Panc1 (cell line): ENCODE measurements around the gene CHCHD6.

Source experiments
- POLR2AphosphoS5 ChIP-seq: IDR thresholded peaks from 2 replicates; pipeline ENCODE4 v1.6.1; 2012; ENCODE audit warnings: mild to moderate bottlenecking, low read depth, low read length, moderate library complexity
- REST ChIP-seq, 2 experiments: IDR thresholded peaks; 2 replicates each; pipeline ENCODE4 v1.6.1; 2011 to 2012; ENCODE audit warnings: low read depth in 2 of 2, control low read depth in 1 of 2, low read length in 1 of 2, mild to moderate bottlenecking in 1 of 2, moderate library complexity in 1 of 2; ENCODE audit not compliant: insufficient read depth in 1 of 2
- SIN3A ChIP-seq: IDR thresholded peaks from 2 replicates; pipeline ENCODE4 v1.6.1; 2012; ENCODE audit warnings: low read depth, mild to moderate bottlenecking, low read length, moderate library complexity, borderline replicate concordance; ENCODE audit not compliant: insufficient read depth
- TCF7L2 ChIP-seq: IDR thresholded peaks from 2 replicates; pipeline ENCODE4 v1.6.1; 2011; ENCODE audit warnings: mild to moderate bottlenecking, low read depth, low read length, inconsistent platforms
- TF ChIP-seq, protein P1 (sequence below): fragments of 450-650 bp; IDR thresholded peaks from 2 replicates; pipeline ENCODE4 v1.5.1; 2017; ENCODE audit warnings: mild to moderate bottlenecking

DNA sequence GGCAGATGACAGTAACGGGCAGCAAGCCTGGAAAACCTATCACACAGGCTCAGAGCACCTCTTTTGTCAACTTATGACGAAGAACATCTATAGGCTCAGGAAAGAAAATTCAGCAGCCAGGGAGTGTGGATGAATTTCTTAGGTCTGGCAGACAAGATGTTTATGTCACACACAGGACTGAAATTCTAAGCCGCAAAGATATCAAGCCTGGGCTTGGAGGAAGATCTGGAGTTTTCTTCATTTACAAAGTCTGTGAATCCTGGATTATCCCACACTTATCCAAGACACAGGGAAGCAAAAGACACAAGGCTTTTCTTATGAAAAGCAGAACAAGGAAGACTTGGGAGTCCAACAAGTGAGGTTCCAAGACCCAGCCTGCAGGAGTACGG is 23.4 kb upstream of the CHCHD6 start:
- TF ChIP-seq, protein P1, sequence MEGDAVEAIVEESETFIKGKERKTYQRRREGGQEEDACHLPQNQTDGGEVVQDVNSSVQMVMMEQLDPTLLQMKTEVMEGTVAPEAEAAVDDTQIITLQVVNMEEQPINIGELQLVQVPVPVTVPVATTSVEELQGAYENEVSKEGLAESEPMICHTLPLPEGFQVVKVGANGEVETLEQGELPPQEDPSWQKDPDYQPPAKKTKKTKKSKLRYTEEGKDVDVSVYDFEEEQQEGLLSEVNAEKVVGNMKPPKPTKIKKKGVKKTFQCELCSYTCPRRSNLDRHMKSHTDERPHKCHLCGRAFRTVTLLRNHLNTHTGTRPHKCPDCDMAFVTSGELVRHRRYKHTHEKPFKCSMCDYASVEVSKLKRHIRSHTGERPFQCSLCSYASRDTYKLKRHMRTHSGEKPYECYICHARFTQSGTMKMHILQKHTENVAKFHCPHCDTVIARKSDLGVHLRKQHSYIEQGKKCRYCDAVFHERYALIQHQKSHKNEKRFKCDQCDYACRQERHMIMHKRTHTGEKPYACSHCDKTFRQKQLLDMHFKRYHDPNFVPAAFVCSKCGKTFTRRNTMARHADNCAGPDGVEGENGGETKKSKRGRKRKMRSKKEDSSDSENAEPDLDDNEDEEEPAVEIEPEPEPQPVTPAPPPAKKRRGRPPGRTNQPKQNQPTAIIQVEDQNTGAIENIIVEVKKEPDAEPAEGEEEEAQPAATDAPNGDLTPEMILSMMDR = no peak
- TF ChIP-seq REST (IDR thresholded peaks at IDR 0.05; ENCODE audit: insufficient read depth in 1 of 2, low read depth in 2 of 2, low read length in 1 of 2) (no peak), TCF7L2 (no peak), POLR2AphosphoS5 (no peak), SIN3A (no peak)
